CD4-positive, CD25-positive, alpha-beta regulatory T cell (primary cell): Measurements from ENCODE around the gene P2RY8. TPM values are rescaled to one million over a fixed set of nuclear protein-coding genes. Genes with fewer than 3 reads are reported as not detected.
A peak's percentile ranks its signal among the peaks of the same experiment; 100 is the strongest.

Experiments used
- ATAC-seq, 2 donors: fragments of 150-1000 bp; cut with Tn5 transposase; one replicate each; pipeline ENCODE4 v1.10.0; 2021; ENCODE audit warnings: low read depth in 2 of 2, moderate number of reproducible peaks in 2 of 2, moderate library complexity in 1 of 2
- DNase-seq, 3 donors: peaks; one replicate each; pipeline versions ENCODE4 v3.0.0 to v3.0.0-alpha.2; 2012 to 2022; ENCODE audit warnings: mixed read lengths in 1 of 3
- H3K27ac ChIP-seq: one replicate; pipeline ENCODE4 v1.7.0; 2013; ENCODE audit warnings: mild to moderate bottlenecking, low read length; ENCODE audit not compliant: insufficient read depth, poor library complexity, severe bottlenecking
- H3K27me3 ChIP-seq: one replicate; pipeline ENCODE4 v1.7.0; 2013; ENCODE audit warnings: low read length; ENCODE audit not compliant: control insufficient read depth, insufficient read depth
- H3K36me3 ChIP-seq: one replicate; pipeline ENCODE4 v1.7.0; 2013; ENCODE audit warnings: mild to moderate bottlenecking, low read length, moderate library complexity; ENCODE audit not compliant: control insufficient read depth, insufficient read depth
- H3K4me1 ChIP-seq: 2 replicates; pipeline ENCODE4 v1.7.0; 2013; ENCODE audit warnings: mild to moderate bottlenecking, low read length; ENCODE audit not compliant: insufficient read depth, control insufficient read depth, poor library complexity, severe bottlenecking
- H3K4me3 ChIP-seq: one replicate; pipeline ENCODE4 v1.7.0; 2013; ENCODE audit warnings: low read depth, mild to moderate bottlenecking, low read length, moderate library complexity
- H3K9me3 ChIP-seq, 2 experiments: 1 replicate in 1 of 2; 2 replicates in 1 of 2; pipeline ENCODE4 v1.7.0; 2013; ENCODE audit warnings: low read length in 2 of 2, mild to moderate bottlenecking in 1 of 2, moderate library complexity in 1 of 2; ENCODE audit not compliant: control insufficient read depth in 2 of 2
- H3K27ac Mint-ChIP-seq, 3 donors: one replicate each; pipeline ENCODE4 v1.8.0; 2020 to 2022; ENCODE audit warnings: mild to moderate bottlenecking in 3 of 3, mixed read lengths in 3 of 3, moderate library complexity in 2 of 3
- H3K27me3 Mint-ChIP-seq: one replicate; pipeline ENCODE4 v1.8.0; 2022; ENCODE audit warnings: mild to moderate bottlenecking, mixed read lengths
- H3K36me3 Mint-ChIP-seq: one replicate; pipeline ENCODE4 v1.8.0; 2020; ENCODE audit warnings: mixed read lengths
- H3K4me1 Mint-ChIP-seq, 4 donors: one replicate each; pipeline ENCODE4 v1.8.0; 2020 to 2022; ENCODE audit warnings: mixed read lengths in 4 of 4, mild to moderate bottlenecking in 1 of 4
- H3K4me3 Mint-ChIP-seq, 4 donors: one replicate each; pipeline ENCODE4 v1.8.0; 2020 to 2022; ENCODE audit warnings: mild to moderate bottlenecking in 4 of 4, mixed read lengths in 4 of 4, moderate library complexity in 3 of 4
- H3K9me3 Mint-ChIP-seq, 7 donors: one replicate each; pipeline ENCODE4 v1.8.0; 2020 to 2022; ENCODE audit warnings: mixed read lengths in 7 of 7, mild to moderate bottlenecking in 3 of 7, moderate library complexity in 2 of 7
- polyA plus RNA-seq, 4 donors: library from polyadenylated mRNA; unstranded; fragments of 300-500 nt; fragmentation: Illumina TruSeq; gene quantifications; one replicate each; pipeline ENCODE4 v1.2.3, GENCODE V29; 2021
- total RNA-seq: library from RNA; stranded (reverse); gene quantifications from one replicate; pipeline ENCODE4 v1.2.3, GENCODE V29; 2022

The P2RY8 gene
- total and polyA plus RNA-seq, 5 donors from 2014 or later, result 158 to 222 (median 195) TPM

GRCh38 chrX:1529328-1529727 is 7.7 kb downstream of the P2RY8 start:
- H3K4me1 Mint-ChIP-seq, result peaks cover 0 to 8% (median under 1%) of the 10 kb centered on the region in 4 donors
- peak overlapping the region; percentile 30 for H3K27ac ChIP-seq
- no peaks in the 10 kb centered on the region for H3K9me3 Mint-ChIP-seq
- no peak overlapping the region for H3K4me3 Mint-ChIP-seq
- peaks cover 28% of the 10 kb centered on the region for H3K36me3 ChIP-seq
- ATAC-seq (peak; percentile 41 to 52), DNase-seq (no peak)
- H3K27ac Mint-ChIP-seq, result no peak overlapping the region
- no peaks in the 10 kb centered on the region for H3K27me3 ChIP-seq
- H3K27me3 Mint-ChIP-seq, result no peaks in the 10 kb centered on the region
- H3K4me3 ChIP-seq, result peak overlapping the region; percentile 51
- peaks cover 38% of the 10 kb centered on the region for H3K4me1 ChIP-seq
- H3K9me3 ChIP-seq, result no peaks in the 10 kb centered on the region
- peaks cover 4% of the 10 kb centered on the region for H3K36me3 Mint-ChIP-seq

- Histone ChIP-seq H3K4me3 (peak overlapping the region; percentile 51), H3K9me3 (no peaks in the 10 kb centered on the region), H3K27ac (peak overlapping the region; percentile 30), H3K4me1 (peaks cover 36% of the 10 kb centered on the region), H3K36me3 (peaks cover 31% of the 10 kb centered on the region), H3K27me3 (no peaks in the 10 kb centered on the region)
- Mint-ChIP-seq H3K36me3 (peaks cover 4% of the 10 kb centered on the region), H3K9me3 (no peaks in the 10 kb centered on the region), H3K4me3 (no peak overlapping the region), H3K27ac (no peak overlapping the region), H3K27me3 (no peaks in the 10 kb centered on the region), H3K4me1 (peaks cover 0 to 8% (median under 1%) of the 10 kb centered on the region in 4 donors)
- ATAC-seq, result no peak
- DNase-seq, result no peak
Measured at GRCh38 chrX:1528884-1529203, 8.1 kb downstream of the P2RY8 start.

- peaks cover 6% of the 10 kb centered on the region for H3K36me3 Mint-ChIP-seq
- peak overlapping the region; percentile 17 for H3K27ac ChIP-seq
- H3K4me3 ChIP-seq, result peak overlapping the region; percentile 51
- peaks cover 0 to 9% (median 2%) of the 10 kb centered on the region in 4 donors for H3K4me1 Mint-ChIP-seq
- peaks cover 40% of the 10 kb centered on the region for H3K4me1 ChIP-seq
- no peaks in the 10 kb centered on the region for H3K9me3 Mint-ChIP-seq
- no peak overlapping the region for H3K27ac Mint-ChIP-seq
- no peaks in the 10 kb centered on the region for H3K9me3 ChIP-seq
- DNase-seq (peak in 1 of 3 donors; percentile 27), ATAC-seq (no peak)
- H3K36me3 ChIP-seq, result peaks cover 31% of the 10 kb centered on the region
- H3K27me3 Mint-ChIP-seq, result no peaks in the 10 kb centered on the region
- H3K27me3 ChIP-seq, result no peaks in the 10 kb centered on the region
- no peak overlapping the region for H3K4me3 Mint-ChIP-seq
Measured at GRCh38 chrX:1528186-1528883, 8.7 kb downstream of the P2RY8 start.

GRCh38 chrX:1527457-1527856 is 9.5 kb downstream of the P2RY8 start:
- H3K27me3 ChIP-seq, result no peaks in the 10 kb centered on the region
- no peaks in the 10 kb centered on the region for H3K9me3 ChIP-seq
- H3K4me1 ChIP-seq, result peaks cover 47% of the 10 kb centered on the region
- no peaks in the 10 kb centered on the region for H3K9me3 Mint-ChIP-seq
- H3K4me1 Mint-ChIP-seq, result peaks cover under 1 to 8% (median 5%) of the 10 kb centered on the region in 4 donors
- H3K27me3 Mint-ChIP-seq, result no peaks in the 10 kb centered on the region
- ATAC-seq (no peak), DNase-seq (no peak)
- no peak overlapping the region for H3K4me3 Mint-ChIP-seq
- H3K27ac ChIP-seq, result peak overlapping the region; percentile 17
- peaks cover 30% of the 10 kb centered on the region for H3K36me3 ChIP-seq
- peaks cover 6% of the 10 kb centered on the region for H3K36me3 Mint-ChIP-seq
- H3K4me3 ChIP-seq, result no peak overlapping the region
- no peak overlapping the region for H3K27ac Mint-ChIP-seq

GRCh38 chrX:1526565-1526964 is 10.4 kb downstream of the P2RY8 start:
- Mint-ChIP-seq H3K36me3 (peaks cover 9% of the 10 kb centered on the region), H3K9me3 (peaks cover 0 to under 1% (median 0%) of the 10 kb centered on the region in 7 donors), H3K27me3 (no peaks in the 10 kb centered on the region), H3K4me1 (peaks cover 7 to 15% (median 8%) of the 10 kb centered on the region in 4 donors), H3K4me3 (no peak overlapping the region), H3K27ac (no peak overlapping the region)
- no peaks in the 10 kb centered on the region for H3K9me3 ChIP-seq
- DNase-seq (no peak), ATAC-seq (no peak)
- no peak overlapping the region for H3K4me3 ChIP-seq
- H3K27me3 ChIP-seq, result no peaks in the 10 kb centered on the region
- peaks cover 49% of the 10 kb centered on the region for H3K4me1 ChIP-seq
- H3K36me3 ChIP-seq, result peaks cover 23% of the 10 kb centered on the region
- H3K27ac ChIP-seq, result no peak overlapping the region

GRCh38 chrX:1525583-1526355 is 11.2 kb downstream of the P2RY8 start:
- H3K27me3 Mint-ChIP-seq, result no peaks in the 10 kb centered on the region
- H3K4me3 Mint-ChIP-seq, result no peak overlapping the region
- DNase-seq (no peak), ATAC-seq (no peak)
- H3K36me3 Mint-ChIP-seq, result peaks cover 13% of the 10 kb centered on the region
- H3K4me1 Mint-ChIP-seq, result peaks cover 11 to 23% (median 14%) of the 10 kb centered on the region in 4 donors
- no peaks in the 10 kb centered on the region for H3K9me3 ChIP-seq
- no peak overlapping the region for H3K4me3 ChIP-seq
- no peak overlapping the region for H3K27ac ChIP-seq
- no peaks in the 10 kb centered on the region for H3K27me3 ChIP-seq
- H3K4me1 ChIP-seq, result peaks cover 48% of the 10 kb centered on the region
- peaks cover 23% of the 10 kb centered on the region for H3K36me3 ChIP-seq
- no peak overlapping the region for H3K27ac Mint-ChIP-seq
- peaks cover 0 to 5% (median 0%) of the 10 kb centered on the region in 7 donors for H3K9me3 Mint-ChIP-seq

GRCh38 chrX:1524874-1525582 is 12.0 kb downstream of the P2RY8 start:
- Mint-ChIP-seq H3K9me3 (peaks cover 0 to 7% (median 0%) of the 10 kb centered on the region in 7 donors), H3K27ac (no peak overlapping the region), H3K27me3 (no peaks in the 10 kb centered on the region), H3K4me1 (peaks cover 11 to 31% (median 21%) of the 10 kb centered on the region in 4 donors), H3K36me3 (peaks cover 21% of the 10 kb centered on the region), H3K4me3 (no peak overlapping the region)
- no peaks in the 10 kb centered on the region for H3K27me3 ChIP-seq
- no peak overlapping the region for H3K4me3 ChIP-seq
- no peak overlapping the region for H3K27ac ChIP-seq
- H3K9me3 ChIP-seq, result no peaks in the 10 kb centered on the region
- ATAC-seq (no peak), DNase-seq (no peak)
- H3K36me3 ChIP-seq, result peaks cover 23% of the 10 kb centered on the region
- peaks cover 48% of the 10 kb centered on the region for H3K4me1 ChIP-seq
